Esophagus muscularis mucosa (tissue), 4 donors: ENCODE data around the gene DLG5.

ENCODE experiments used
- CTCF ChIP-seq, 3 experiments: fragments of 200-600 bp in 2 of 3; fragments of 450-650 bp in 1 of 3; sonication (generic) in 2 of 3; IDR thresholded peaks; one replicate each; pipeline ENCODE4 v1.5.1; 2017 to 2019; ENCODE audit warnings: antibody characterized with exemption in 3 of 3, mild to moderate bottlenecking in 2 of 3, moderate library complexity in 1 of 3
- EP300 ChIP-seq: sonication (generic); formaldehyde crosslinking; IDR thresholded peaks from one replicate; pipeline ENCODE4 v1.6.1; 2017; ENCODE audit warnings: antibody characterized with exemption
- POLR2A ChIP-seq: fragments of 450-650 bp; IDR thresholded peaks from one replicate; pipeline ENCODE4 v1.6.1; 2017; ENCODE audit warnings: antibody characterized with exemption, moderate library complexity, mild to moderate bottlenecking, low read depth

GRCh38 chr10:77812741-77813140 lies 113.8 kb downstream of the DLG5 start:
- TF ChIP-seq POLR2A, result no peak
- TF ChIP-seq EP300, result no peak
- no peak for TF ChIP-seq CTCF (IDR thresholded peaks at IDR 0.05)
